GM21723 (cell line): ENCODE results near the gene TMEM135.
"Not testable (repeated sequence)": the region's sequence is repeated elsewhere in the genome, so short reads cannot be mapped to it uniquely, and the experiment has no call there.

Source experiments
- ATAC-seq: cut with Tn5 transposase; IDR thresholded peaks from one replicate; pipeline ENCODE4 v1.9.1; 2021; ENCODE audit warnings: mild to moderate bottlenecking, moderate library complexity; ENCODE audit not compliant: unreplicated experiment

TMEM135 gene

DNA sequence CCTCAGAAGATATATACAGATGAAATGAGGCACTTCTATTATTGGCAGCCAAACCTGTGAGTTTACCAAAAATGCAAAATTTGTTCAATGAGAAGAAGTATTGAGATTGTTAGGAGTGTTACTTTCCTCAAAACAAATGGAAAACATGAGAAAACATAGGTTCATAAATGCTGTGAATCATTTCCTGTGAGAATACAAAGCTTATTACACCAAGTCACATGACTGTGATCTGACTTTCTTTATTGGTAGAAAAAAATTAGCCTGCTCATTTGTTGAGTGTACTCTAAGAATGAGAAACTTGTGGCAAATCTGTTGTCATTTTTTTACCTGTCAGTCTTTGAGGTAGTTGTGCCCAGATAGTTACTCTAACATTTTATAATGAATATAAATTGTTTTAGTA, 215.1 kb downstream of the TMEM135 start:
- no peak for ATAC-seq

DNA sequence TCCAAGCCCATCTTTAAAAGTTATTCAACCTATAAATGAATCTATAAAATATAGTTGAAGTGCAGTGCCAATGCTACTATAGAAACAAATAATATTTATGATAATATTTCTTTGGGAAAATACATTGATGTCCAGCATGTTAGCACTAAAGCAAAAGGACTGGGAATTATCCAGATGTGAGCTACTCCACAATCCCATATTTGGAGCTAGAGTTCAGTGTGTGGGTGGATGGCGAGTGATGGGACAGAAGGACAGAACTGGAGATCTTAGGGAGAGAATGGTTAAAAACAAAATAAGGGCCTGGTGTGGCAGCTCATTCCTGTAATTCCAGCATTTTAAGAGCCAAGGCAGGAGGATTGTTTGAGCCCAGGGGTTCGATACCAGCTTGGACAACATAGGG, 216.8 kb downstream of the TMEM135 start:
- ATAC-seq, result no peak

DNA sequence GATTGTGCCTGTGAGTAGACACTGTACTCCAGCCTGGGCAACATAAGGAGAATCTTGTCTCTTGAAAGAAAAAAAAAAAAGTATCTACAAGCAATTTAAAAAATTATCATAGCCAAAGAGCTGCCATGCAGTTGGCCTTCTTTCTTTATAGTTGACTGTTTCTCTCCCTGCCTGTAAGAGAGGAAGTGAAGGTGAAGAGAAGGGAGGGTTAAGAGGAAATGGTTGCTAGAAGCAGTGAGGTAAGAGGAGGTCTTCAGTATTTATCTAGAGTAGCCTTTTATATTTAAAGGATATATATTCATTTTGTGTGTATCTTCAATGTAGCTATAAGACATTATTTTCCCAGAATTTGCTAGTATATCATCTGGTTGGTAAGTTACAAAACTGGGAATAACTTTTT, 217.9 kb downstream of the TMEM135 start:
- no peak for ATAC-seq

DNA sequence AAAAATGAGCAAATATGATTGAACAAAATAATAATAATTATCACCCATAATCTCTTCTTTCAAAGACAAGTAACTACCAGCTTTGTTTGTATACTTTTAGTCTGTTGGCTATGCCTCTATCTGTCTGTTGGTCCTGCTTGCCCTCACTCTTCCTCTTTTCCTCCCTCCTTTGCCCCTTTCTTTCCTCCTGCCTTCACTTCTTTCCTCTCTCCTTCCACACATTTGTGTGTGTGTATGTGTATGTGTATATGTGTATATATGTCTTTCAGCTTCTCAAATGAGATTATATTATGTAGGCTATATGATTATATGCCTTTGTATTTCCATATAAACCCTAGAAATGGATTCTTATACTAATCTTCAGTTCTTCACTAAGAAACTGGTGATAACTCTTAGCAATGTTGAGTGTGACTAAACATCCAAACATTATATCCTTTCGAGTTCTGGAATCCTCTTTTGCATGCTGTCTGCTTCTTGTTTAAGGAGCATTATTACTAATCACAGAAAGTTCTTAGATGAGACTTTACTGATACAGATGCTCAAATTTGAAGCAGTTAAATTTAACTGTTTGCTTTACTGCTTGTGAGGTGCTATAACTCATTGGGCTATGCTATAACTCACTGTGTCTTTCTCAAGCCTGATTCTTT, 219.1 kb downstream of the TMEM135 start:
- ATAC-seq, result no peak

DNA sequence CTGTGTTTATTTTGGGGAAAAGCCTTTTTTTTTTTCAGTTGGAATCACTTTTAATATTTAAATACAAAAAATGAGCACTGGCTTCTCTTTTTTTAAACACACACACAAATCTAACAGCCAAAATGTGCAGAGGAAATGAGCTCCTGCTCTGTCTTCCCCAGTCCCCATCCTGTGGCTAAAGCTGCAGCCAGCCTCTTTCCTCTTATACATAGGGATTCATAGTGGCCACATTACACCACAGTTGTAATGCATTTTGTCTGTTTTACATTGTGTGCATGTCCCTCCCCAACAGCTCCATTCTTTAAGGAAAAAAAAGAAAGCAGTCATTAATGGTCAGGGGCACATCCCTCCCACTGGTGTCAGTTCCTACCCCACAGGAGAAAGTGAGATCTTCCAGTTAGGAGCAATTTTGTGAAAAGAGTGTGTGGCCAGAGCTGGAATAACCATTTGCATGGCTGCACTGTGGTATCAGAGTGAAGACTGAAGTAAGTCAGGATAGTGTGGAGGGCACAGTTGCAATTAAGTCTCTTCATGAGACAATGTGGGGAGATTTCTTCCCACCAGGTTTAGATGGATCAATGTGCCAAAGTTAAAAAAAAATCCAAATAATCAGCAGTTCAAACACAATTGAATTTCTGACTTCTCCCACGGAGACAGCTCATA, 220.6 kb downstream of the TMEM135 start:
- no peak for ATAC-seq

DNA sequence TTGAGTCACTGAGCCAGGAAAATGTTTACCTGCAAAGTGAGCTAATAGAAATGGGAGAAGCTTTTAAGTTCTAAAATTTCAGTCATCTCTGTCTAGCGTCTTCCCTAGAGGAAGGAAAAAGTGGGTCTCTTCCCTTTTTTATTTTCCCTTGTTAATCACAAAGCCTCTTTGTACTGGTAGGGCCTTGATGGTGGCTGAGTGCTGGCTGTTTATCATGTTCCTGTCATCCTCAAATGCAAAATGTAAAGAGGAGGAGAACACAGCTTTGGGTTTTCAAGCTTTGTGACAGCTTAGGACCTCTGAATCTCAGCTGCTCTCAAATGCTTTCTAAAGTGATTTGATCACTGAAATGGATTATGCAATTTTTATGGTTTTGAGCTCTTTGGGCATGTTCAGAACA, 222.0 kb downstream of the TMEM135 start:
- no peak for ATAC-seq

DNA sequence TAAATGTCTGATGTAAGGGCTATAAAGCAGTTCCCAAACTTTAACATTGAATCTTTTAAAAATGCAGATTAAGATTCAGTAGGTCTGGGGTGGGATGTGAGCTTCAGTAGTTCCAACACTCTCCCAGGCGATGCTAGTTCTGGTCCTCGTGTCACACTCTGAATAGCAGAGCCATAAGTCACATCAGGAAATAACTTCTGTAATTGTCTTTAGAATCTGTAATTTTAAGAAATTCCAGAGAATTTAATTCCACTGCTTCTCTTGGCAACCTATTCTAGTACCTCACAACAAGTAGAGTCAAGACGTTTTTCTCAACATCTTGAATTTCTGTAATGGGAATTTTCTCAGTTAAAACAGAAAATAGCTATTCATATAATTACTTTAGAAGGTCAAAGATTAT, 223.1 kb downstream of the TMEM135 start:
- ATAC-seq, result no peak

DNA sequence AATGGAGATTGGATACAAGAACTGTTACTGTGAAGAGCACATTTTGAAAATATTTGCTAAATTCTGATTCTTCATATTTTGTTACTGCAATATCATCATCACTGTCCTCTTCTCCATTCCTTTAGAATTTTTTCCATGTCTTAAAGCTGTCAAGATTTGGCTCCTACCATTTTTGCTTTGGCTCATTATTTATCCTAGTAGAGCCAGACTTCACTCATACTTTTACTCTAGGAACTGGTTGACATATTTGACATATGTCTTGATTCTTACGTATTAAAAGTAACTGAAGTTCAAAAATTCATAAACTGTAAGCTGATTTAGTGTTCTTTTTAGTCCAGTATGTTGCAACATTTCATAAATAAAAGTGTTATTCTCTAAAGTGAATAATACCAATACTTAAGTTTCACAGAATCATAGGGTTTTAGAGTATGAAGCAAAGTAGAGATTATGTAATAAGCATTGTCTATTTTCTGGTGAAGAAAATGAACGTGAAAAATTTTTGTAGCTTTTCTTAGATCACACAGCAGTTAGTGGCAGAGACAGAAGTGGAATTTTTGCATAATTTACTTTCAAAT, 225.6 kb downstream of the TMEM135 start:
- ATAC-seq, result no peak

DNA sequence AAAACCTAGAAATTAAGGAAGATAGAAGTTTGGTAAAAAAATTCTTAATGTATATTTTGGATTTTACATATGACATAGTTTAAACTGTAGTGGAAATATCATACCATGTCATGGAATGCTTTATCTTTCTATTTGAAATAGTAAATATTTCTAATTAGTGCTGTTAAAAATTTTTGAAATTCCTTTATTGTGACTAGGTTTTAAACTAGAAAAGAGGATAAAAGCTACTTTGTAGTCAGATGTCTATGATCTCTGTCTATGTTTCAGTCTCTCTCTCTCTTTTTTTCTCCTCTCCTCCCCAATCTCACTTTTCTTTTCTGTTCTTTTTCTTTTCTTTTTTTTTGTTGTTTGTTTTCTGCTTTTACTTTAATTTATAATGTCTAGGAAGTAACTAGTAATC, 226.2 kb downstream of the TMEM135 start:
- ATAC-seq, result no peak

DNA sequence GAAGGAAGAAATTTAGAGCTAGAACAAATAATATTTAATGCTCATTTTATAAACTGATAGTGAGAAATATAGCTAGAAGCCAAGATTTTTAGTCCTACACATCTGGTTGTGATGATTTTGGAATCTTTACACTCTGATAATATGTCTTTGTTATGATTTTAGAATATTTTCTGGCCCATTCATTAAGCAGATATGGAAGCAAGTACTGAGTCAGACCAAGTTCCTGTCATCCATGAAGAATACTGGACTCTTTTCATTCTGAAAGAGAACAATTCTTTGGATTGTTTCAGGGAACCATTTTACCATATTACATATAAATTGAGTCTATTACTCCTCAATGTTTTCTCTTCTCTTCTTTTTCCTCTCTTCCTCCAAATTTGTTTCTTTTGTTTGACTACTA, 227.4 kb downstream of the TMEM135 start:
- ATAC-seq, result no peak

DNA sequence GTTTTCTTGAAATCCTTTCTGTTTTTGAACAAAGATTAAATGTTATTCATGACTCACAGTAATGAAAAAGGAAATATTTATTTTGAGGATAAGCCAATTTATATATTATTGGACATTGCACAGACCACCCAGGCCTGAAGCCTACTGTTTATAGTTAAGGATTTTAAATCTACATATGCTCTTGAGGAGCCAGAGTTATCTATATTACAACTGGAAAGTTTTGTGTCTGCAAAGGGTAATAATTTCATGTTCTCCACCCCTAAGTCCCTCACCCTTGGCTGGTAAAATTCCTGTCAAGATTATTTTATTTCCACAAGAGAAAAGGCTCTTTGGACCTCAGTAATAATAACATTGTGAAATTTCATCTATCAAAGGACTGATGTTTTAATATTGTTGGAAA, 228.2 kb downstream of the TMEM135 start:
- no peak for ATAC-seq

DNA sequence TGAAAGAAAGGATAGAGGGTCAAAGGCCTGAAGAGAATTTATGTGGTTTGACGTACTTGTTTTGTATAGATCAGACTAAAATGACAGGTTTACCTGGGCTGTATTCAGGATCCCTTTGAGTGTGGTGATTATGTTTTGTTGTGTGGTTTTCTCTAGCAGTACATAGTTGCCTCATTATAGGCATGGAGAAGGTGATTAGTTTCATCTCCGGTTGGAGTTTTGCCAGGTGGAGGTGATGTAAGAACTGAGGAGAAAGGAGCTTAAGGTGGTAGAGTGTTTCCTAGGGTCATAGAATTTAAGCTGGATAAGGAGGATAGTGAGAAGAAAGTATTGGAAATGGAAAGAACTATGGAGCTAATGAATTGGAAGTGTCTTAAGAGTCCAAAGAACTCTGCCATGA, 229.0 kb downstream of the TMEM135 start:
- no peak for ATAC-seq

DNA sequence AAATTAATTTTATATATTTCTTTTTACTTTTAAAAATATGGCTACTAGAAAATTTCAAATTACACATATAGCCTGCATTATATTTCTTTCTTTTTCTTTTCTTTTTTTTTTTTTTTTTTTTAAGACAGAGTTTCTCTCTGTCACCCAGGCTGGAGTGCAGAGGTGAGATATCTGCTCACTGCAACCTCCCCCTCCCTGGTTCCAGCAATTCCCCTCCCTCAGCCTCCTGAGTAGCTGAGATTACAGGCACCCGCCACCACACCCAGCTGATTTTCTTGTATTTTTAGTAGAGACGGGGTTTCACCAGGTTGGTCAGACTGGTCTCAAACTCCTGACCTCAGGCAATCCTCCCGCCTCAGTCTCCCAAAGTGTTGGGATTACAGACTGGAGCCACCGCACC, 234.2 kb downstream of the TMEM135 start:
- not testable (repeated sequence) for ATAC-seq

DNA sequence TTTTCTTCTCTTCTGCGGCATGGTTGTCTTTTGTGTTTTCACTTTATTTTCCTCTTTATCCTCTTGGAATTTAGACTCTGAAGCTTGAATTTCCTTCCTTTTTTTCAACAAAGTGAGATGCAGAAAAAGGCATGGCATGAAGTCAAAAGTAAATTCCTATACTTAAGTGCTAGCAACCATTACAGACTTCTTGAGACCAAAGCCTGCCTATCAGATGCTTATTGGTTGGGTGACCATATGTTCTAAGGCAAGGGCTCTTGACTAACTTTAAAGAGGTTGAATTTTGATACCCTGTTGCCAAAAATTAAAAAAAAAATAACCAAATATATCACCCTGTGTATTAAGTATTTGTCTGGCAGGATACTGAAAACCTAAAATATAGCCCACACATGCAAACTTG, 237.4 kb downstream of the TMEM135 start:
- ATAC-seq, result no peak

DNA sequence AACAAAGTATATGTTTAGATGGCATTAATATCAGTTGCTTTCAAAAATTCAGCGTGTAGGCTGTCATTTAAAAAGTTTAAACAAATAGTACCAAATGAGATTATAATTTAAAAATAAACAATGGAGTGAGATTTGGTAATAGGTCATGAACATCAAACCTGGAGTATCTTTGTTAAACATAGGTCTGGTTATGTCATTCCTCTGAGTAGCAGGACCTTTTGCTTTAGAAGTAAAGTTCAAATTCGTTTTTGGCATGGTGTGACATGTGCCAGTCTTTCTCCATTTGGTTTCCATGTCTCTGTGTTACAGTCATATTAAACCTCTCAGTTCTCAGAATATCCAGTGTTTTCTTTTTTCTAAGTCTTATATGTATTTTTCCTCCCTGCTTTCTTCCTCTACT, 242.4 kb downstream of the TMEM135 start:
- ATAC-seq, result no peak

DNA sequence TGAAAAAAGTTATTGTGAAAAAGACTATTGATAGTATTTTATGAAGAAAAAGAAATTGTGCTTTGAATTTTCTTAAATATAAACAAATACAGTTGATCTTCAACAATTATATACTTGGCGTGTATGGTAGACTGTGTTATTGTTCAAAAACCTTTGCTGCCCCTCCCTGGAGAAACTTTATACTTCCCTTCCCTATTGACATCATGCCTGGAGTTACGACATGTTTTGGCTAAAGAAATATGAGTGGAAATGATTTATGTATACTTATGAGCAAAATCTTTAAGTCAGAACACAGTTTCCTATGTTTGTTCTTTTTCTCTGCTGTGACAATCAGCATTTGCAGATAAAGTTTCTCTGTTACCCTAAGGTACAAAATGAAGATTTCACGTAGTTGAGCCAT, 243.8 kb downstream of the TMEM135 start:
- no peak for ATAC-seq

DNA sequence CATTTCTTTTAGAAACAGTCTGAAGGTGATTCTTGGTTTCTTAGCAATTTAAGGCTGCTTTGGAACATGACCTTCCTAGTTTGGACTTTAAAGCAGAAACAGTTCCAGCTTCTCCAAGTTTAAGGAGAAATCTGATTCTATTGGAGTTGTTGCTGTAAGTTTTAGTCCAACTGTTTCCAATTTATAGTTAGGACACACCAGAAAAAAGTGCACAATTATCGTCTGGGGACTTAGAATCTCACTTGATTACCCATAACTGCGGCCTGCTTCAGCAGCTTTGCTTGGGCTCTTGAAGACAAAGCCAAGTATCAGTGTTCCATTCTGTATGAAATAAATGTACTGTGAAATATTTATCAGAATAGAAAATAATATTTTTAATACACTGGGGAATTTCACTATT, 246.6 kb downstream of the TMEM135 start:
- no peak for ATAC-seq

DNA sequence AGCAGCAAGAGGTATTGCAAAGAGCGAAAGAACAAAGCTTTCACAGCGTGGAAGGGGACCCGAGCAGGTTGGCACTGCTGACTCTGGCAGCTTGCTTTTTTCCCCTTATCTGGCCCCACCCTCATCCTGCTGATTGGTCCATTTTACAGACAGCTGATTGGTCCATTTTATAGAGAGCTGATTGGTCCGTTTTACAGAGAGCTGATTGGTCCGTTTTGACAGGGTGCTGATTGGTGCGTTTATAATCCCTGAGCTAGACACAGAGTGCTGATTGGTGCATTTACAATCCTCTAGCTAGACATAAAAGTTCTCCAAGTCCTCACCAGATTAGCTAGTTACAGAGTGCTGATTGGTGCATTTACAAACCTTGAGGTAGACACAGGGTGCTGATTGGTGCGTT, 247.9 kb downstream of the TMEM135 start:
- not testable (repeated sequence) for ATAC-seq

DNA sequence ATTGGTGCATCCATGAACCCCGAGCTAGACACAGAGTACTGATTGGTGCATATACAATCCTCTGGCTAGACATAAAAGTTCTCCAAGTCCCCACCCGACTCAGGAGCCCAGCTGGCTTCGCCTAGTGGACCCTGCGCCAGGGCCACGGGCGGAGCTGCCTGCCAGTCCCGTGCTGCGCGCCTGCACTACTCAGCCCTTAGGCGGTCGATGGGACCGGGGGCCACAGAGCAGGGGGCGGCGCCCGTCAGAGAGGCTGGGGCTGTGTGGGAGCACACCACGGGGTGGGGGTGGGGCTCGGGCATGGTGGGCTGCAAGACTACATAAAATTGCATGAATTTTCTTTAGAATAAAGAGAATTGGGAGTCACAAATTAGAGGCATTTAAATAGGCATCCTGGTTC, 248.6 kb downstream of the TMEM135 start:
- no peak for ATAC-seq

DNA sequence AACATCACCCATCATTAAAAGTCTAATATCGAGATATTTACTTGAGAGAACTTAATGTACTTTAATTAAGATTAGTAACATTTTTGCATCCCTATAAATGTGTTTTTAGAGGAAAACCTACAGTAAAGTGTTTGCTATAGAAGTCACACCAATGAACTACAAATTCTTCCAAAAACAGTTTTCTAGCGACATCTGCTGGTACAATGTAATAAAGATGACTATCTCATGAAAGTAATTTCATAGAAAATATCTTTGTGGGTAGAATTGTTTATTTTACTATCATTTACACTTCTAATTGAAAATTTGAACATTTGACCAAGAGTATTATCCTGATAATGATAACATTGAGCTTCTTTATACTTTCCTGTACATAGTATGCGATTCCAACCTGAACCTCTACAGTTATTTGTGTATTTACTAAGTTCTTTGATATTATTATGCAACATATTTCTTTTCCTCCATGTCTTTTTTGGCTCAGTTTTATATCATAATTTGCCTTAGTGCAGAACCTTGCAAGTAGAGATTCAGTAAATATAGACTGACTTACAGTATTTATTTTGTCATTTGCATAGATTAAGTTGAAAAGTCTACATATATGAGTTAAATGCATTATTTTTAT, 252.7 kb downstream of the TMEM135 start:
- ATAC-seq, result no peak

DNA sequence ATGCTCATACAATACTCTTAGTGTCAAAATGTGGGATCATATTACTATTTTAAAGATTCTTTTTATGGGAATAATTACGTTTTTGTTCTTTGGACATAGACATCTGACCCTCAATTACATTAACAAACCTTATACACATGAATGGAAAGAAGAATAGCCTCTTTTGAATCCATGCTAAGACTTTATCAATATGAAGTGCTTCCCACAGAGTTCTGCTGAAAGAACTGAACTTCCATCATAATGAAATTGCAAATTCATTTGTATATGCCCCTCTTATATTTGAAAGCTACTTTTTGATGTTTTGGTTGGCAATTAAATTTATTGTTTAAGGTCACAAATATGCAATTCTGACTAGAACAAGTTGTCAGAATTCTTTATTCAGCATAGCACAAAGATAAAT, 254.9 kb downstream of the TMEM135 start:
- no peak for ATAC-seq

DNA sequence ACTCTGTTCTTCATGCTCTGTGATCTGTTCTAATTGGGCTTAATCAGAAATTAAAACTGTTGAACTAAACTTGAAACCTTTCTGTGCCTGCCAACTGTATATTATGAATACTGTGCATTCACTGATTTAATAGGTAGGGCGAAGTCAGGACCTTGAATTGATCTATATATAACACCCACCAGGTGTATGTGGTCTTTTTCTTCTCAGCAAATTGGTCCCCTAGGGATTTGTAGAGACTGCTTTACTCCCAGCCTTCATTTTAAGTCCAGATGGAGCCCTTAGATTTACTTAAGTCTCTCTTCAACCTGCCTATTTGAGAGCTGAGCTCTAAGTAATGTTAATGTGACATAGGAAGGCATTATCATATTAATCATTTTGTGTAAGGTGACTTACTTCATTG, 257.5 kb downstream of the TMEM135 start:
- no peak for ATAC-seq
